Measurements from ENCODE around the gene MOB1B.

MOB1B gene

GRCh38 chr4:70873216-70873615, 29.0 kb upstream of the MOB1B start:
- no peaks in the 10 kb centered on the region for H3K9me3 ChIP-seq (ENCODE audit: insufficient read depth, low read length, severe bottlenecking)
- ATAC-seq (ENCODE audit: insufficient read depth, low read depth), result no peak

GRCh38 chr4:70874268-70875156, 27.7 kb upstream of the MOB1B start:
- H2AFZ ChIP-seq (ENCODE audit: low read depth, low read length), result no peak overlapping the region
- H3K4me1 ChIP-seq (ENCODE audit: insufficient read depth, low read length), result no peaks in the 10 kb centered on the region
- no peaks in the 10 kb centered on the region for H4K20me1 ChIP-seq (ENCODE audit: insufficient read depth, low read length)
- DNase-seq, result no peak
- no peaks in the 10 kb centered on the region for H3K79me2 ChIP-seq (ENCODE audit: insufficient read depth, low read length)
- no peaks in the 10 kb centered on the region for H3K27me3 ChIP-seq (ENCODE audit: insufficient read depth, low read length, poor library complexity)
- no peaks in the 10 kb centered on the region for H3K36me3 ChIP-seq (ENCODE audit: insufficient read depth, low read length)
- no peaks in the 10 kb centered on the region for H3K9me3 ChIP-seq (ENCODE audit: insufficient read depth, low read length, severe bottlenecking)
- H3K27ac ChIP-seq (ENCODE audit: low read length), result no peak overlapping the region
- ATAC-seq (ENCODE audit: insufficient read depth, low read depth), result no peak
- H3K4me2 ChIP-seq (ENCODE audit: insufficient read depth, low read length), result no peak overlapping the region
- H3K9ac ChIP-seq (ENCODE audit: low read depth, low read length), result no peak overlapping the region
- no peak overlapping the region for H3K4me3 ChIP-seq (ENCODE audit: low read depth in 1 of 2, low read length in 2 of 2)
- no peak for TF ChIP-seq EZH2 (IDR thresholded peaks at IDR 0.05; ENCODE audit: borderline replicate concordance, low read depth, low read length, severe bottlenecking)
- TF ChIP-seq, protein P1, sequence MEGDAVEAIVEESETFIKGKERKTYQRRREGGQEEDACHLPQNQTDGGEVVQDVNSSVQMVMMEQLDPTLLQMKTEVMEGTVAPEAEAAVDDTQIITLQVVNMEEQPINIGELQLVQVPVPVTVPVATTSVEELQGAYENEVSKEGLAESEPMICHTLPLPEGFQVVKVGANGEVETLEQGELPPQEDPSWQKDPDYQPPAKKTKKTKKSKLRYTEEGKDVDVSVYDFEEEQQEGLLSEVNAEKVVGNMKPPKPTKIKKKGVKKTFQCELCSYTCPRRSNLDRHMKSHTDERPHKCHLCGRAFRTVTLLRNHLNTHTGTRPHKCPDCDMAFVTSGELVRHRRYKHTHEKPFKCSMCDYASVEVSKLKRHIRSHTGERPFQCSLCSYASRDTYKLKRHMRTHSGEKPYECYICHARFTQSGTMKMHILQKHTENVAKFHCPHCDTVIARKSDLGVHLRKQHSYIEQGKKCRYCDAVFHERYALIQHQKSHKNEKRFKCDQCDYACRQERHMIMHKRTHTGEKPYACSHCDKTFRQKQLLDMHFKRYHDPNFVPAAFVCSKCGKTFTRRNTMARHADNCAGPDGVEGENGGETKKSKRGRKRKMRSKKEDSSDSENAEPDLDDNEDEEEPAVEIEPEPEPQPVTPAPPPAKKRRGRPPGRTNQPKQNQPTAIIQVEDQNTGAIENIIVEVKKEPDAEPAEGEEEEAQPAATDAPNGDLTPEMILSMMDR (IDR thresholded peaks at IDR 0.05; ENCODE audit: borderline replicate concordance, extremely low read depth, low read length, poor library complexity, severe bottlenecking), result no peak

More at GRCh38 chr4:70873216-70873615, 29.0 kb upstream of the MOB1B start:
- Histone ChIP-seq H2AFZ (ENCODE audit: low read depth, low read length) (no peak overlapping the region), H3K79me2 (ENCODE audit: insufficient read depth, low read length) (no peaks in the 10 kb centered on the region), H3K27me3 (ENCODE audit: insufficient read depth, low read length, poor library complexity) (no peaks in the 10 kb centered on the region), H3K4me1 (ENCODE audit: insufficient read depth, low read length) (no peaks in the 10 kb centered on the region), H4K20me1 (ENCODE audit: insufficient read depth, low read length) (no peaks in the 10 kb centered on the region), H3K27ac (ENCODE audit: low read length) (no peak overlapping the region), H3K9ac (ENCODE audit: low read depth, low read length) (no peak overlapping the region), H3K4me2 (ENCODE audit: insufficient read depth, low read length) (no peak overlapping the region), H3K4me3 (ENCODE audit: low read depth in 1 of 2, low read length in 2 of 2) (no peak overlapping the region), H3K36me3 (ENCODE audit: insufficient read depth, low read length) (no peaks in the 10 kb centered on the region)
- DNase-seq, result no peak
- no peak for TF ChIP-seq EZH2 (IDR thresholded peaks at IDR 0.05; ENCODE audit: borderline replicate concordance, low read depth, low read length, severe bottlenecking)
- TF ChIP-seq, protein P1 (IDR thresholded peaks at IDR 0.05; ENCODE audit: borderline replicate concordance, extremely low read depth, low read length, poor library complexity, severe bottlenecking), result no peak

GRCh38 chr4:70877556-70877955, 24.6 kb upstream of the MOB1B start:
- ATAC-seq (ENCODE audit: insufficient read depth, low read depth), result no peak
- Histone ChIP-seq H3K9ac (ENCODE audit: low read depth, low read length) (no peak overlapping the region), H3K9me3 (ENCODE audit: insufficient read depth, low read length, severe bottlenecking) (no peaks in the 10 kb centered on the region), H3K27me3 (ENCODE audit: insufficient read depth, low read length, poor library complexity) (no peaks in the 10 kb centered on the region), H3K79me2 (ENCODE audit: insufficient read depth, low read length) (no peaks in the 10 kb centered on the region), H2AFZ (ENCODE audit: low read depth, low read length) (no peak overlapping the region), H3K4me3 (ENCODE audit: low read depth in 1 of 2, low read length in 2 of 2) (no peak overlapping the region), H3K27ac (ENCODE audit: low read length) (no peak overlapping the region), H3K4me1 (ENCODE audit: insufficient read depth, low read length) (no peaks in the 10 kb centered on the region), H3K36me3 (ENCODE audit: insufficient read depth, low read length) (no peaks in the 10 kb centered on the region), H4K20me1 (ENCODE audit: insufficient read depth, low read length) (no peaks in the 10 kb centered on the region), H3K4me2 (ENCODE audit: insufficient read depth, low read length) (no peak overlapping the region)
- DNase-seq, result no peak
- TF ChIP-seq, protein P1 (IDR thresholded peaks at IDR 0.05; ENCODE audit: borderline replicate concordance, extremely low read depth, low read length, poor library complexity, severe bottlenecking), result no peak
- TF ChIP-seq EZH2 (IDR thresholded peaks at IDR 0.05; ENCODE audit: borderline replicate concordance, low read depth, low read length, severe bottlenecking), result no peak
